ENCODE measurements around the gene MRPS18B.

DNA sequence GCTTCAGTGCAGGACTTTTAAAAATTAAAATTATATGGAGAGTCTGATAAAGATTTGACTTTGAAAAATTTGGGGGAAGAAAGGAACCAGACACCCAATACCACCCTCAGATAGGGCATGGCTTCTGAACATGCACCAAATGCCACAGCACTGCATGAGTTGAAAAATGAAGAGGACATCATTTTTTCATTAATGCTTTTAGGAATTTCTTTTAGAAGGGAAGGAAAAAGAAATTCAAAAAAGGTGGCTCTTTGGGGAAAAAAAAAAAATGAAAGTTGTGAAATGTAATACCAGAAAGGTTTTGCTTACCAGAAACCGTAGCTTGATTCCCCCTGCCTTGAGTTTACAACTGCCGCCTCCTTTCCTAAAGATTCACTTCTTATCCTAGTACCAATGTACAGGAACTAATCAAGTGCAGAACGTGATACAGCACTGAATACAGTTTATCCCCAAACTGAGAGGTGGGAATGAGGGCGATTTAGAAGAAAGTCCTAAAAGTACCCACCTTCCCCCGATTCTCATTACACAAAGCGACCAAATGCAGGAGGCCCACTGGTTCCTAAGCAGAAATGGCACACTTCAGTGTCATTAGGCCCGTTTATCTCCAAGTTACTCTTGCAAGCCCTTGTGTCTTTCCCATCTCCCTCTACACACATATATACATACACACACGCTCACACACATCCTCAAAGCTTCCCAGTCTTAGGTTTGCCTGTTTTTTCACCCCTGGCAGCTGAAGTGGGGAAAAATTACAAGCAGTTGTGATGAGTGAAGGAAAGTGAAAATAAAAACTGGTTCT lies 3.4 kb upstream of the MRPS18B start:
- no peak for TF ChIP-seq CTCF (IDR thresholded peaks at IDR 0.05)
- peak in 1 of 2 donors; percentile 30 for TF ChIP-seq POLR2A (IDR thresholded peaks at IDR 0.05)

Data from Peyer's patch (tissue), 4 donors.